Stimulated activated CD8-positive, alpha-beta memory T cell treated with anti-CD3 and anti-CD28 coated beads, Interleukin-7, amount 100 ng/mL, for 1 hour (primary cell): ENCODE results near the gene PTPN20.

ENCODE experiments used
- DNase-seq, 2 donors: peaks; one replicate each; pipeline ENCODE4 v3.0.0-alpha.2; 2020; ENCODE audit warnings: low read depth in 2 of 2

PTPN20 gene

GRCh38 chr10:47048526-47048905 is 137.3 kb downstream of the PTPN20 start:
- no peak for DNase-seq

- no peak for DNase-seq
Measured at GRCh38 chr10:47049056-47049851, 138.0 kb downstream of the PTPN20 start.

GRCh38 chr10:47049906-47050305 is 138.7 kb downstream of the PTPN20 start:
- DNase-seq = no peak

- no peak for DNase-seq
Measured at GRCh38 chr10:47050618-47051455, 139.6 kb downstream of the PTPN20 start.

GRCh38 chr10:47051741-47052238 is 140.6 kb downstream of the PTPN20 start:
- no peak for DNase-seq
